GM19468 (cell line): ENCODE data around the gene DKK1.

Experiments
- ATAC-seq: cut with Tn5 transposase; IDR thresholded peaks from one replicate; pipeline ENCODE4 v1.9.1; 2021; ENCODE audit warnings: mild to moderate bottlenecking, moderate library complexity, moderate number of reproducible peaks; ENCODE audit not compliant: unreplicated experiment; ENCODE audit errors: extremely low read depth

Gene DKK1

GRCh38 chr10:52313933-52314821 is at the start of gene DKK1:
TSS of gene DKK1 (plus strand) at chr10:52314281. CDS start at chr10:52314435, 154 bp downstream.
- no peak for ATAC-seq

- ATAC-seq, result no peak
Observed at GRCh38 chr10:52265131-52265926, 48.8 kb upstream of the DKK1 start.

- ATAC-seq, result no peak
Observed at GRCh38 chr10:52266858-52267257, 47.2 kb upstream of the DKK1 start.

GRCh38 chr10:52268790-52269189 is 45.3 kb upstream of the DKK1 start:
- ATAC-seq, result no peak

GRCh38 chr10:52269233-52269632 is 44.8 kb upstream of the DKK1 start:
- ATAC-seq, result no peak

- ATAC-seq, result no peak
Observed at GRCh38 chr10:52276163-52276562, 37.9 kb upstream of the DKK1 start.

- no peak for ATAC-seq
Observed at GRCh38 chr10:52276986-52277385, 37.1 kb upstream of the DKK1 start.

- no peak for ATAC-seq
Observed at GRCh38 chr10:52279546-52279945, 34.5 kb upstream of the DKK1 start.

GRCh38 chr10:52280051-52280450 is 34.0 kb upstream of the DKK1 start:
- ATAC-seq, result no peak

- ATAC-seq, result no peak
Observed at GRCh38 chr10:52283174-52283573, 30.9 kb upstream of the DKK1 start.

GRCh38 chr10:52284416-52285013 is 29.6 kb upstream of the DKK1 start:
- ATAC-seq, result no peak

GRCh38 chr10:52287866-52288265 is 26.2 kb upstream of the DKK1 start:
- ATAC-seq, result no peak

GRCh38 chr10:52297747-52298146 is 16.3 kb upstream of the DKK1 start:
- ATAC-seq, result no peak

- no peak for ATAC-seq
Observed at GRCh38 chr10:52300599-52301277, 13.3 kb upstream of the DKK1 start.

- peak; percentile 65 for ATAC-seq
Observed at GRCh38 chr10:52308251-52309031, 5.6 kb upstream of the DKK1 start.

GRCh38 chr10:52312942-52313255 is 1.2 kb upstream of the DKK1 start:
- no peak for ATAC-seq

- no peak for ATAC-seq
Observed at GRCh38 chr10:52313256-52313932, 687 bp upstream of the DKK1 start.

GRCh38 chr10:52314822-52315552 is 906 bp downstream of the DKK1 start:
- no peak for ATAC-seq

GRCh38 chr10:52316001-52316400 is 1.9 kb downstream of the DKK1 start:
- no peak for ATAC-seq
